Measurements from ENCODE around the gene SLC22A3.
"Not testable (repeated sequence)": the region's sequence is repeated elsewhere in the genome, so short reads cannot be mapped to it uniquely, and the experiment has no call there.

Gene SLC22A3

DNA sequence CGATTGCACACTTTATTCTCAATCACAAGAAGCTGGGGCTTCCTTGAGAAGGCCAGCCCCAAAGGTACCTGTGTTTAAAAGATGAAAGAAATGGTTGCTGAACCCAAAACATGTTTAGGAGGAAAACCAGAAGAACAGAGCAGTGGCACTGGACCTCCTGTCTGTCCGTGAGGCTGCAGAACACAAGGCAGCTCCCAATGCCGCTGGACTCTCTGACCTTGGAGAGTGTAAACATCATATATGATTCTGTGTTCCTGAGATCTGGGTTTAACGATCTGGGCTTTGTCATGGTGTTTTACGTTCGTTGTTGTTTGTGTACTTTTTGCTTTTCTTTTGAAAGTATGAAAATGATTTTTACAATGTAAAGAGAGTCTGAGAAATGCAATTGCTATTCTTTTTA, 106.1 kb downstream of the SLC22A3 start:
- DNase-seq: no peak

DNA sequence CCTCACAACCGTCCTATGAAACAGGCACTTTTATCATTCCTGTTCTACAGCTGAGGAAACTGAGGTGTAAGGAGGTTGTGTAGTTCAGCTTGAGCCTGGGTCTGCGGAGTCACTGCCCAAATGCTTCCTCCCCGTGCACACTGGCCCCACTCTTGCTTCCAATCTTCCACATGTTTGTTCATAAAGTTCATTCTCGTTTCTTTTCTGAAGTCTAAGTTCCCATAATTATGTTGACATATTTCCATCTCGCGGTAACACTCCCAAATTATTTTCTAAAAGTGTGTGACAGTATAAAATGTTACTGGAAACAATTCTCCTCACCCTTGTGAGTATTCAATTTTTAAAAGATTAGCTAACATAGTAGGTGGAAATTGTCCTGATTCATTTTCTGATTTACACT, 106.9 kb downstream of the SLC22A3 start:
- DNase-seq: no peak

DNA sequence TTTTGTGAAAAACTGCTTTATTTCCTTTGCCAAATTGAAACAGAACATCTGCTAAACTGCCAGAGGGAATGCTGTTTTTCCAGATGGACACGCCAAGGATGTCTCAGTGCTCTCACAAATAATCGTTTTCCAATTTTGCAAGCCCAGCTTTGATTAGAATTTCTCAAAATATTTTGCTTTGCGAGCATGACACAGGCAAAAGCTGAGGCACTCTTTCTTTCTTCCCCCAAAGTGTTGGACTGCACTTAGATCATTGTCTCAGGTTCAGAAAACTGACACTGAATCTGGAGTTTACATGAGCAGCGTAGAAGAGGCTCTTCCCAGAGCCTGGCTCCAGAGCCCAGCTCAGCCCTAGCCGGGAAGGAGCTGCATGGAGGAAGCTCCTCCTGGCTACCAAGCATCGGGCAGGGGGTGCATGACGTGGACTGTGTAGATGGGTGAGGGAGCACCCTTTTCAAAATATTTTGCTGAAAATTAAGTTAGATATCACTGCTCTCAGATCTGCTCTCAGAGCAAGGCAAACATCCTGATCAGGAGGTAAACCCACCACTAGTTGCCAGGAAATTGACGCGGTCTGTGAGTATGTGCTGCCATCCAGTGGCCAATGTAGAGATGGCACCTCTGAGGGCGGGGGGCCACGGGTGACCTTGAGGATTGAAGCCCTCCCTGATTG, 107.5 kb downstream of the SLC22A3 start:
- DNase-seq: peak; percentile 69

DNA sequence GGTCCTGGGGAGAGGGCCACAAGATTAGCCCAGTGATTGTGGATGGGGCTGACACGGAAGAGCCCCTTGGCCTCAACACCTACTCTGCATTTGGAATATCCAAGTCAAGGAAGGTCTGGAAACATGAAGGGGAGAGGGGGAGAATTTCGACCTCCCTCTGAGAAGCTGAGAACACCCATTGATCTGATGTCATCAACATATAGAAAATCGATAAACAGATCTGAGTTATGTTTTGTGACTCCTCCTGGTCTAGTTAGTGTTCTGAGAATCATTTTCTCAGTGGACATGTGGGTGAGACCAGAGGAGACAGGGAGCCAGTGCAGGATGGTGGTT, 108.0 kb downstream of the SLC22A3 start:
- no peak for DNase-seq

DNA sequence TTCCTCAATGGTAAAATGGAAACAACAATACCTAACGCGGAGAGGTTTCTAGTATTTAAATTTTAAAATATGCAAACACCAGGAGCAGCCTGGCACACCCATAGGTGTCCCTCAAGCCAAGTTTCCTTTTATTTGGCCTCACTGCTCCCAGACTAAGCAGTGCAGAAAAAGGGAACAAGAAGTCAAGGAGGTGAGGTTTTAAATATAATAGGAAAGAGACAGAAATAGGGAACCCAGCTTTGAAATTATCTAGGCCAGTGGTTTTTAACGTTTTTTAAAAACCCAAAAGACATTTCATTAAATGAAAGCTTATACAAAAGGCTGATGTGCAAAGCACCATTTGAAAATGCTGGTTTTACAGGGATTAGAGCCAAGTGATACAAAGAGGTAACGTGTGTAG, 109.6 kb downstream of the SLC22A3 start:
- DNase-seq: no peak

DNA sequence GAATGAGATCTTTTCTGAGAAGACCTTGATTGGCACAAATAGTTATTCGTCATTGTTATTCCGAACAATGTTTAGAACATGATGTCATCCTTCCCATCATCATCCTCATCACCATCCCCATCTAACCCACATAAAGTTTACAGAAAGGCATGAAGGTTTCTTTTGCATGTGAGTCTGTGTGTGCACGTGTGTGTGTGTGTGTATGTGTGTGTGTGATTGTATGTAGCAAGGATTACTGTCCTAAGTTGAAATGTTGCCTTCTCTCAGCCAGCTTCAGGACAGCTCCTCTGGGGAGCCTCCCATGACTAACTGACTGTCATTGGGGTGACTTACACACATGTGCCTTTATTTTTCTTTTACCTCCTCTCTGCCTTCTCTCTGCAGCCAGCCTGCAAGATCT, 113.5 kb downstream of the SLC22A3 start:
- DNase-seq: no peak

DNA sequence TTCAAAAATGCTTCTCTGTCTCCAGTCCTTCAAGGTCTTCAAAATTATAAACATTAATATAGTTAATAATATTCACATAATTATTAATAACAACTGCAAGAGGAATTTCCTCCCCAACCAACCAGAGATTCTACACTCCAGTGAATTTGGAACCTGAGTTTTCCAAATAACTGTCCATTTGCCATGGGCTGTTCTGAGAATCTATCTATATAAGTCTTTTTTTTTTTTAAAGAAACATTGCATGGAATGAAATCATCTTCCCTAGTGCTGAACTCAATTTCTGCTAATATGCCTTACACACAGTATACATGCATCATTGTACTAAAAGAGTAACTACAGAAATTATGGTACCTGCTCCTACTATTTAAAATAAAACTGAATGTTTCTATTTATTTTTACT, 113.9 kb downstream of the SLC22A3 start:
- DNase-seq: no peak

DNA sequence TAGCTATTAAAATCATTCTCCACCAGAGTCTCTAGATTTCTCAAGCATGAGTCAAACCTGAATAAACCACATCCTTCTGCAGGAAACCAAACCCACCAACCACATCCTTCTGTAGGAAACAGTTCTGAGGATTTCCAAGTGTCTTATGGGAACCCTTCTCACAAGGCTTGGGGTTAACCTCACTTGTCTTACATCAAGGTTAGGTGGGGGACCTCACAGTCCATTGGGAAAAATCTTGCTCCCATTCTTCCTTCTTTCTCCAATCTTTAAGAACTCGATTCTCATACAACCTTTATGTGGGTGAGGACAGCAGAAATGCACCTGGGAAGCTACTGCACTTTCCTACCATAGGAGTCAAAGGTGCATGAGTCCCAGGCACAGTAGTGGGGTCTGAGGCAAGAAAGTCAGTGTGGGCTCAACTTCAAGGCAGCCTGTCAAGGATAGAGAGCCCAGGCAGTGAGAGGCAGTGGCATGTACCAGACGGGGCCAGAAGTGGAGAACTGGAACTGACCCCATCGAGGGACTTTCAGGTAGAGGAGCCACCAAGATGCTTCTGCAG, 114.5 kb downstream of the SLC22A3 start:
- peak; percentile 57 for DNase-seq

DNA sequence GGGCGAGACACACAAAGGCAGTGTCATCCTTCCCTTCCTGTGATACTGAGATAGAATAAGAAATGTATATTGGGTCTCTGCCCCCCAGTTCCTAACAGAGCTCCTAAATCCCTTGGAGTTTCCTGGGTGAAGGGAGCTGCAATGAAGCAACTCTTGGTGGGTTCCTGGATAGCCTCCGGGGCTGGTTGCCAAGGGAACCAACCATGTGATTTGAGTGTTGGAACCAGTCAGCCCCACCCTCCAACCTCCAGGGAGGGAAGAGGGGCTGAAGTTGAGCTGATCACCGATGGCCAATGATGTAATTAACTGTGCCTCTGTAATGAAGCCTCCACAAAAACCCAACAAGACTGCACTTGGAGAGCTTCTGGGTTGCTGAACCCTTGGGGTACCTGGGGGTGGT, 116.6 kb downstream of the SLC22A3 start:
- no peak for DNase-seq

DNA sequence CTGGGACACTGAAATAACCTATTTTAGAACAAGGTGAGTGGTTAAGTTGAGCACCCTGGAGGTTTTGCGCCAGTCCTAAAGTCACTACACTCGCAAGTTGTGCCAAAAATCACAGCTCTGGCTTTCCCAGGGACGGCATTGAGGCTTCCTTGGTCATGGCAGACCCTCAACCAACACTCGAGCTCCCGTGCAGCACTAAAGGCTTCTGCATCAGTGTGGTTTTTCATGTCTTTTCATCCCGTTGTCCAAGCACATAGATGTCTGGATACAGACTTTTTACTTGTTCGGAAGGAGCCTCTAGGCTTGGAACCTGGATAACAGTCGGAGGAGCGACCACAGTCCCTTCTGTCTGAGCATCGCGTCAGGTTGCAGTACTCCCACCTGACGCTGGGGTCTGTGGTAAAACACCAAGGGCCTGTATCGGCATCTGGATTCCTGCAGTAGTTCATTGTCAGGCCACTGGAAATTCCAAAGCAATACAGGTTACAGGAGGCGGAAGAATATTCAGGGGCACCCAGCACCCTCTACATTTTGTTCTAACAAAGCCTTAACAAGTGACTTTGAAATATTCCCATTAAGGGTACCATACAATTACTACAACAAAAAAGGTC, 119.2 kb downstream of the SLC22A3 start:
- DNase-seq: not testable (repeated sequence)

DNA sequence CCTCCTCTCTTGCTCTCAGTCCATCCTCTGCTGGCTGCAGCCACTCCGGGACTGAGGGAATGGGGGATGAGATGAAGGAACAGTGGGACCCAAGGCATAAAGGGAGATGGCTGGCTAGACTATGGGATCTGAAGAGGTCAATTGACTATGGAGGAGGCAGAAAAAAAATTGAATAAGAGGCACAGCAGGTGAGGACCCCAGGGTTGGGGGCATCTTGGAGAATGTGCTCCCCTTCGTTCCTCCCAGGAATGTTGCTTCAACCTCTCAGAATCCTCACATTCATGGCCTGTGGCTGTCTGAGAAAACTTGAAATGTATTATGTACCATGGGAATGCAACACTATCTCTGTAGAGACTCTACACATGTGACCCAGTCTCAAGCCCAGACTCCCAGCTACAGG, 121.0 kb downstream of the SLC22A3 start:
- DNase-seq: no peak

DNA sequence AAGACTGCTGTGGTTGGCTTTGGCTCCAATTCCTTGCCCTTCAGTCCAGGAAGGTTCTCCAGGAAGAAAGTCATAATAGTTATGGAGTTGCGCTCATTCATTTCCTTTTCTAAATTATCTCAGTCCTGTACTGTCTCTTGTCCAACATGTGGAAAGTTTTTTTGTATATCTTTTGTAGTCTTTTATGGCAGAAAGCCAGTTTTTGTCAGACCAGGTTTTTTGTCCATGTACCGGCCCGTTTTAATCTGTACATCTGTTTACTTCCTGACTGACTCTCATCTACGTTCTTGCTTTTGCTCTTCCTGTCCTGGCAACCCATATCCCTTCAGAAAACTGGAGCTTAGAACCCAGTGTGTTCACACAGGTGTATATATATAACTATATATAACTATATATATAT, 127.9 kb downstream of the SLC22A3 start:
- DNase-seq: not testable (repeated sequence)

DNA sequence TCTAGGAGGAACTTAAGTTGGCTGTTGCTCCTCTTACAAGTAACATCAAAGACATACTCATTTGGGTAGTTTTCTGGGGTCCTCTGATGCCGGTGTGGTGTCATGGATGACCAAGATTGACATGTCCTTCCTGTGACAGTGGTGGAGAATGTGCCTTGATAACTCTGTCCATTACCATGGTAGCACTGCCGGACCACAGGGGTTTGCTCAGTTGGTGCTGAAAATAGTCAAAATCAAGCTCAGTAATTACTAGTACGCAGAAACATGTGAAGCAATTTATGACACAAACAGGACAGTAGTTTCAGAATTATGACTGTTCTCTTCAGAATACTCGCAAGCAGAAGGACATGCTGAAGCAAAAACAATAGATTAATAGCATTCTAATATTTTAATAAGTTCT, 128.9 kb downstream of the SLC22A3 start:
- DNase-seq: not testable (repeated sequence)

DNA sequence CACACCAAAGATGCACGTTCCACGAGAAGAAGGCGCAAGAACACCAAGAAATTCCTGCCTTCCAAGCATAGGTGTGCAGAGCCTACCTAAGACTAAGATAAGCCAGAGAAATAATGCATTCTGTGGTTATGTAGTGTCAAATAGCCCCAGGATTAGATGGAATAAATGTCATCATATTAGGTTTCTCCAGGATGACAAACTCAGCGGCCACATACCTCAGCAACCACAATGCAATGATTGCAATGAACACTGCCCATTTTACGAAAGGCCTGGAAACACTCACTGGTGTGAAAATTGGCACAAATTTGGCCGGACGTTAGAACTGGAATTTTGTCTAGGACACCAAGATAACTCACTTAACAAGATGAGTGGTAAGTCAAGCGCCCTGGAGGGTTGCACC, 129.7 kb downstream of the SLC22A3 start:
- DNase-seq: no peak

DNA sequence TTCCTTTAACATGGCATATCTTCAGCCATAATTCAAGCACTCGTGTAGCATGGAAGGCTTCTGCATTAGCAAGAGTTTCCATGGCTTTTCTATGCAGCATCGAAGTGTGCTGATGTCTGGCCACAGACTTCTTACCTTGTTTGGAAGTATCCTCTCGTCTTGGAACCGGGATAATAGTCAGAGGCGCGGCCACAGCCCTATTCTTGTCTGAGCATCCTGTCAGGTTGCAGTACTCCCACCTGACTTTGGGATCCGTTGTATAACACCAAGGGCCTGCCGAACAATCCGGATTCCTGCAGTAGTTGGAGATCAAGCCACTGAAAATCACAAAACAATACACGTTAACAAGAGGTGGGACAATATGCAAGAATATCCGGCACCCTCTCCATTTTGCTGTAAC, 138.9 kb downstream of the SLC22A3 start:
- no peak for DNase-seq

DNA sequence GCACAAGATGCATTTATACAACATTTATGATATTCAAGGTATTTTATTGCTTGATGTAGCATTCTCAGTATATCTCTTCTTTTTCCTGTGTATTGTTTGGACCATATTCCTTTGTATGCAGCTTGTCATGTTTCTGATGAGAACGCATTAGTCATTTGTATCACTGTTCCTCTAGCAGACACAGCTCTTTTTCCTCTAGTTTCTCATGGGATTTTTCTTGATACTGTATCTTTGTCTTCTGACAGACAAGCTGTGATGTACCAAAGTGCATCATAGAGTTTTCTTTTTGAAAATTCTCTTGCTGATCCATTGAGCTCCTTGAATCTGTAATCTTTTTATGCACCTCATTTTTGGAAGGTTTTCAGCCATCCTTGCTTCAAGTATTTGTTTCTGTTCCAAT, 140.9 kb downstream of the SLC22A3 start:
- DNase-seq: no peak

DNA sequence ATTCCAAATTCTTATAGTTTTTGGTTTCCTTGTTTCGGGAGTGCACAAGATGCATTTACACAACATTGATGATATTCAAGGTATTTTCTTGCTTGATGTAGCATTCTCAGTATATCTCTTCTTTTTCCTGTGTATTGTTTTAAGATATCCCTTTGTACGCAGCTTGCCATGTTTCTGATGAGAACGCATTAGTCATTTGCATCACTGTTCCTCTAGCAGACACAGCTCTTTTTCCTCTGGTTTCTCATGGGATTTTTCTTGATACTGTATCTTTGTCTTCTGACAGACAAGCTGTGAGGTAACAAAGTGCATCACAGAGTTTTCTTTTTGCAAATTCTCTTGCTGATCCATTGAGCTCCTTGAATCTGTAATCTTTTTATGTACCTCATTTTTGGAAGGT, 146.4 kb downstream of the SLC22A3 start:
- DNase-seq: no peak

DNA sequence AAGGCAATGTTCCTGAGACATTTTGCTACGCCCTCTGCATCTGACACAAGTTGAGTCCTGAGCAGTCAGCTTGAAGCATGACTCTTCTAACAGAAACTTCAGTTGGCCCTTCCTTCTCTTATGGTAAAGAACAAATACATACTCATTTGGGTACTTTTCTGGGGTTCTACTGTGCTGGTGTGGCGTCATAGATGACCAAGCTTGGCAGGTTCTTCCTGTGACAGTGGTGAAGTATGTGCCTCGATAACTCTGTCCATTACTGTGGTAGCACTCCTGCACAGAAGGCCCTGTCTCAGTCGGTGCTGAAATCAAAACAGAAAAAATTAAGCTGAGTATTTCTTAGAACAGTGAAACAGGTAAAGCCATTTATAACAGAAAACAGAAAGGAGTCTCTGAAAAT, 152.5 kb downstream of the SLC22A3 start:
- no peak for DNase-seq

Data from activated gamma-delta T cell treated with Interleukin-2 at 50 U/mL for 16 hours (primary cell).